Spleen (tissue), 7 donors: Measurements from ENCODE around the gene STAM2.

Experiments
- POLR2AphosphoS5 ChIP-seq, 3 donors: sonication (generic); formaldehyde crosslinking; IDR thresholded peaks; one replicate each; pipeline ENCODE4 v1.5.1; 2017; ENCODE audit warnings: antibody characterized with exemption in 3 of 3
- TF ChIP-seq, protein P1 (sequence below), 11 experiments: fragments of 200-600 bp in 7 of 11; fragments of 450-650 bp in 4 of 11; sonication (generic) in 4 of 11; IDR thresholded peaks in 8 of 11; conservative IDR thresholded peaks in 3 of 11; 1 replicate in 7 of 11; 2 replicates in 4 of 11; pipeline versions ENCODE4 v1.4.0 to v1.8.0; 2016 to 2021; ENCODE audit warnings: antibody characterized with exemption in 11 of 11, inconsistent platforms in 4 of 11, mild to moderate bottlenecking in 1 of 11
- donor health status: DM: no; HTN: no; CAD: no; lungs with moderate emphysema.
- donor health status: DM: no; HTN: no; CAD: no.
- donor health status: DM: no; HTN: no; CAD: no.

GRCh38 chr2:152183401-152184073 is 8.0 kb upstream of the STAM2 start:
- TF ChIP-seq, protein P1, sequence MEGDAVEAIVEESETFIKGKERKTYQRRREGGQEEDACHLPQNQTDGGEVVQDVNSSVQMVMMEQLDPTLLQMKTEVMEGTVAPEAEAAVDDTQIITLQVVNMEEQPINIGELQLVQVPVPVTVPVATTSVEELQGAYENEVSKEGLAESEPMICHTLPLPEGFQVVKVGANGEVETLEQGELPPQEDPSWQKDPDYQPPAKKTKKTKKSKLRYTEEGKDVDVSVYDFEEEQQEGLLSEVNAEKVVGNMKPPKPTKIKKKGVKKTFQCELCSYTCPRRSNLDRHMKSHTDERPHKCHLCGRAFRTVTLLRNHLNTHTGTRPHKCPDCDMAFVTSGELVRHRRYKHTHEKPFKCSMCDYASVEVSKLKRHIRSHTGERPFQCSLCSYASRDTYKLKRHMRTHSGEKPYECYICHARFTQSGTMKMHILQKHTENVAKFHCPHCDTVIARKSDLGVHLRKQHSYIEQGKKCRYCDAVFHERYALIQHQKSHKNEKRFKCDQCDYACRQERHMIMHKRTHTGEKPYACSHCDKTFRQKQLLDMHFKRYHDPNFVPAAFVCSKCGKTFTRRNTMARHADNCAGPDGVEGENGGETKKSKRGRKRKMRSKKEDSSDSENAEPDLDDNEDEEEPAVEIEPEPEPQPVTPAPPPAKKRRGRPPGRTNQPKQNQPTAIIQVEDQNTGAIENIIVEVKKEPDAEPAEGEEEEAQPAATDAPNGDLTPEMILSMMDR (IDR thresholded peaks at IDR 0.05 in 8 of 11, conservative IDR thresholded peaks at IDR 0.05 in 3 of 11): no peak
- TF ChIP-seq POLR2AphosphoS5 (IDR thresholded peaks at IDR 0.05): no peak
